HFFc6 (cell line): Measurements from ENCODE around the gene PDCL3. TPM values are rescaled to one million over a fixed set of nuclear protein-coding genes. Genes with fewer than 3 reads are reported as not detected.

Experiments
- DNase-seq: peaks from one replicate; pipeline ENCODE4 v3.0.0-alpha.2; 2018
- H3K27ac Mint-ChIP-seq: 2 replicates; pipeline ENCODE4 v1.8.0; 2020; ENCODE audit warnings: mild to moderate bottlenecking, mixed read lengths
- H3K27me3 Mint-ChIP-seq: 2 replicates; pipeline ENCODE4 v1.8.0; 2021; ENCODE audit warnings: mild to moderate bottlenecking, moderate library complexity, mixed read lengths; ENCODE audit not compliant: insufficient read depth
- H3K36me3 Mint-ChIP-seq: 2 replicates; pipeline ENCODE4 v1.8.0; 2021; ENCODE audit warnings: low read depth, mixed read lengths
- H3K4me1 Mint-ChIP-seq: 2 replicates; pipeline ENCODE4 v1.8.0; 2020; ENCODE audit warnings: low read depth, mixed read lengths
- H3K4me3 Mint-ChIP-seq: 2 replicates; pipeline ENCODE4 v1.8.0; 2020; ENCODE audit warnings: mild to moderate bottlenecking, moderate library complexity, mixed read lengths
- H3K9me3 Mint-ChIP-seq: 2 replicates; pipeline ENCODE4 v1.8.0; 2020; ENCODE audit warnings: mild to moderate bottlenecking, mixed read lengths
- CTCF ChIP-seq: fragments of 200-600 bp; sonication (generic); IDR thresholded peaks from 2 replicates; pipeline ENCODE4 v1.5.0; 2021; ENCODE audit warnings: antibody characterized with exemption, mild to moderate bottlenecking
- total RNA-seq, 6 experiments: library from RNA; stranded (reverse); fragmentation: NEBNext Ultra II Directional; extraction: Animal tissue kit (Norgen Biotek cat#: 25700); gene quantifications; 2 replicates in 1 of 6; 3 replicates in 5 of 6; pipeline ENCODE4 v1.2.3, GENCODE V29; 2021

Gene PDCL3
- total RNA-seq, 6 experiments from 2014 or later: 26.1 to 30.3 (median 29.1) TPM

DNA sequence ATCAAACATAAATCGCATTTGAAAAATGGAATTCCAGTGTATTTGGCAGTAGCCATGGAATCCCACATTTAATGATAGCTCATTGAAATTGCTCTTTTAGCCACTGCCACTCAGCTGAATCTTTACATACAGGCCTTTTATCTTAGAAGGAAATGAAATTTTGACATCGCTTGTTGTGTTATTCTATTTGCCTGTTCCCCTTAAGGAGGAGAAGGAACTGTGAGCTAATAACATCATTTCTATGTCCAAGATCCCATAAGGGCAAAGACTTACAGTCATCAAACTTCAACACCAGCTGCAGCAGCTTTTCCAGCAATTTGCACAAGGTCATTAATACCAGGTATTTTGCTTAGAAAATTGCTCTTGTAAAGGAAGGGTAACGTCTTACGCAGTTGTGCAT, 6.0 kb upstream of the PDCL3 start:
- Mint-ChIP-seq H3K27me3 (peaks cover 9% of the 10 kb centered on the region; the same call in 1 of the 2 replicates), H3K4me1 (peaks cover 6% of the 10 kb centered on the region), H3K9me3 (no peaks in the 10 kb centered on the region), H3K4me3 (no peak overlapping the region), H3K27ac (no peak overlapping the region), H3K36me3 (no peaks in the 10 kb centered on the region)
- DNase-seq: no peak
- no peak for TF ChIP-seq CTCF

DNA sequence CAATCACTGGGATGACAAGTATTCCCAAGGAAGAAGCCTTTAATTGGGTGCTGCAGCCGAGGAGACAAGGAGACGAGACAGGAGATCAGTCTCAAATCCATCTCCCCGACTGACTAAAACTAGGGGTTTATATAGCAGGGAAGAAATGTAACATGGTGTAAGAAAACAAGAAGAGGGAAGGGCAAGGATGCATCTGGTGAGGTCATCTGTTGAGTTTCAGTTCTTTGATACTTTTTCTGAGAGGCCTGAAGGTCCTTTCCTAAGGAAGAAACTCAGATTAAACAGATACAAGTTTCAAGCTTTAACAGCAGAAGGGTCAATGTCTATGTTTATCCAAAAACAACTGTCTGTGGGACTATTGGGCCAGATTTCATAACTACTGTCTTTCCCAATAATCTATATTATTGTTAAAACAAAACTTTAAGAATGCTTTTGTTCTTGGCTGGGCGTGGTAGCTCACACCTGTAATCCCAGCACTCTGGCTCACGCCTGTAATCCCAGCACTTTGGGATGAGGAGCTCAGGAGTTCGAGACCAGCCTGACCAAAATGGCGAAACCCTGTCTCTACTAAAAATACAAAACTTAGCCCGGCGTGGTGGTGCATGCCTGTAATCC, 2.5 kb upstream of the PDCL3 start:
- no peak for TF ChIP-seq CTCF
- H3K36me3 Mint-ChIP-seq: no peaks in the 10 kb centered on the region
- H3K27ac Mint-ChIP-seq: no peak overlapping the region

GRCh38 chr2:100561191-100561590, 1.6 kb upstream of the PDCL3 start:
- DNase-seq: no peak
- TF ChIP-seq CTCF: no peak
- H3K9me3 Mint-ChIP-seq: no peaks in the 10 kb centered on the region
- H3K4me1 Mint-ChIP-seq: peaks cover 17% of the 10 kb centered on the region
- no peak overlapping the region for H3K27ac Mint-ChIP-seq
- peaks cover 5% of the 10 kb centered on the region; the same call in 1 of the 2 replicates for H3K27me3 Mint-ChIP-seq
- peak overlapping the region; percentile 52; the same call in 1 of the 2 replicates for H3K4me3 Mint-ChIP-seq
- H3K36me3 Mint-ChIP-seq: peaks cover 4% of the 10 kb centered on the region; the same call in 1 of the 2 replicates

More for the DNA sequence above, 2.5 kb upstream of the PDCL3 start:
- peaks cover 17% of the 10 kb centered on the region for H3K4me1 Mint-ChIP-seq
- H3K4me3 Mint-ChIP-seq: no peak overlapping the region
- H3K27me3 Mint-ChIP-seq: peaks cover 5% of the 10 kb centered on the region; the same call in 1 of the 2 replicates
- H3K9me3 Mint-ChIP-seq: no peaks in the 10 kb centered on the region
- no peak for DNase-seq

DNA sequence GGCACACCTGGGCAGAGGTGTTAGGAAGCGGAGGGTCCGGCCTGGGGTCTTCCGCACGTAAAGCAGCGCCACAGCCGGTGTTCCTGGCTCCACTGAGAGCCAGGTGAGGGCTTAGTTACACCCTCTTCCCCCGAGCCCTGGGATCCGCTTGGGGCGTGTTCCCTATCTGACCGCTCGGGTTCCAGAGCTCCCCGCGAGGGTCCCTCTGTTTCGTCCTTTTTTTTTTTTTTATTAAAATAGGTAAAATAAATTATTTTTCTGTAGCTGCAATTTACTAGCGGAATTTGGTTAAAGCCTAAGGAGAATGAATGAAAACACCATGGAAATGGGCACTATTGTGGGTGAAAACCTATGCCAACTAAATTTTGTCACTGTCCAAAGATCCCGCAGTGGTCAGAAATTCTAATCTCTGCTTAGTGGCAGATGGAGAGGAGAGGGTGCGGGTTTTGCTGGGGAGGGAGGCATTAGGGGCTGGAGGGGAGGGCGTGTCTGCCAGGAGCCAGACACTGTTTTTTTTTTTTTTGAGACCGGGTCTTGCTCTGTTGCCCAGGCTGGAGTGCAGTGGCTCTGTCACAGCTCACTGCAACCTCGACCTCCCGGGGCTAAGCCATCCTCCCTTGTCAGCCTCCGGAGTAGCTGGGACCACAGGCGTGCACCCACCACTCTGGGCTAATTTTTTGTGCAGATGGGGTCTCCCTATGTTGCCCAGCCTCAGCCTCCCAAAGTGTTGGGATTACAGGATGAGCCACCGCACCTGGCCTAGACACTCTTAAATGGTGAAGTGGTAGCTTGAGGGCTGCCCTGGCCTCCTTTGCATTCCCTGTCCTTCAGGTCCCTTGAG, 834 bp downstream of the PDCL3 start:
- Mint-ChIP-seq H3K4me3 (peak overlapping the region; percentile 93), H3K9me3 (no peaks in the 10 kb centered on the region), H3K36me3 (peaks cover 13% of the 10 kb centered on the region), H3K27ac (peak overlapping the region; percentile 85), H3K4me1 (peaks cover 17% of the 10 kb centered on the region), H3K27me3 (peaks cover 2% of the 10 kb centered on the region; the same call in 1 of the 2 replicates)
- DNase-seq: no peak
- no peak for TF ChIP-seq CTCF

DNA sequence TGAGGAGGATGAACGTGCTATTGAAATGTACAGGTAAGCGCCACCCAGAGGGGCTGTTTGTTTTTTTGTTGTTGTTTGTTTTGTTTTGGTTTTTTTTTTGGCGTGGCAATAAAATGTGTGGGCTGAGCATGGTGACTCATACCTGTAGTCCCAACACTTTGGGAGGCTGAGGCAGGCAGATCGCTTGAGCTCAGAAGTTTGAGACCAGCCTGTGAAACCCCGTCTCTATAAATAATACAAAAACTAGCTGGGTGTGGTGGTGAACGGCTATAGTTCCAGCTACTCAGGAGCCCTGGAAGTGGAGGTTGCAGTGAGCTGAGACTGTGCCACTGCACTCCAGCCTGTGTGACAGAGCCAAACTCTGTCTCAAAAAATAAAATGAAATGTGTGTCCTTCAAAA, 6.2 kb downstream of the PDCL3 start:
- Mint-ChIP-seq H3K4me1 (peaks cover 7% of the 10 kb centered on the region), H3K9me3 (no peaks in the 10 kb centered on the region), H3K27ac (no peak overlapping the region), H3K4me3 (no peak overlapping the region), H3K27me3 (no peaks in the 10 kb centered on the region), H3K36me3 (peaks cover 39% of the 10 kb centered on the region)
- no peak for DNase-seq
- TF ChIP-seq CTCF: no peak
